Stimulated activated CD4-positive, alpha-beta T cell treated with anti-CD3 and anti-CD28 coated beads, TNF-alpha, amount 100 ng/mL, for 4 hours (primary cell): ENCODE results near the gene ZNF488.

ENCODE experiments used
- DNase-seq, 3 experiments: peaks; one replicate each; pipeline ENCODE4 v3.0.0-alpha.2; 2020; ENCODE audit warnings: low read depth in 3 of 3

The ZNF488 gene

DNA sequence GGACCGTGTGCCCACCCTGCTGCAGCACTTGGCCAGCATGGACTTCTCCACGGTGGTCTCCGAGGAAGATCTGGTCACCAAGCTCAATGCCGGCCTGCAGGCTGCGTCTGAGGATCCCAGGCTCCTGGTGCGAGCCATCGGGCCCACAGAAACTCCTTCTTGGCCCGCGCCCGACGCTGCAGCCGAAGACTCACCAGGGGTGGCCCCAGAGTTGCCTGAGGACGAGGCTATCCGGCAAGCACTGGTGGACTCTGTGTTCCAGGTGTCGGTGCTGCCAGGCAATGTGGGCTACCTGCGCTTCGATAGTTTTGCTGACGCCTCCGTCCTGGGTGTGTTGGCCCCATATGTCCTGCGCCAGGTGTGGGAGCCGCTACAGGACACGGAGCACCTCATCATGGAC is 34.6 kb downstream of the ZNF488 start:
- no peak for DNase-seq

DNA sequence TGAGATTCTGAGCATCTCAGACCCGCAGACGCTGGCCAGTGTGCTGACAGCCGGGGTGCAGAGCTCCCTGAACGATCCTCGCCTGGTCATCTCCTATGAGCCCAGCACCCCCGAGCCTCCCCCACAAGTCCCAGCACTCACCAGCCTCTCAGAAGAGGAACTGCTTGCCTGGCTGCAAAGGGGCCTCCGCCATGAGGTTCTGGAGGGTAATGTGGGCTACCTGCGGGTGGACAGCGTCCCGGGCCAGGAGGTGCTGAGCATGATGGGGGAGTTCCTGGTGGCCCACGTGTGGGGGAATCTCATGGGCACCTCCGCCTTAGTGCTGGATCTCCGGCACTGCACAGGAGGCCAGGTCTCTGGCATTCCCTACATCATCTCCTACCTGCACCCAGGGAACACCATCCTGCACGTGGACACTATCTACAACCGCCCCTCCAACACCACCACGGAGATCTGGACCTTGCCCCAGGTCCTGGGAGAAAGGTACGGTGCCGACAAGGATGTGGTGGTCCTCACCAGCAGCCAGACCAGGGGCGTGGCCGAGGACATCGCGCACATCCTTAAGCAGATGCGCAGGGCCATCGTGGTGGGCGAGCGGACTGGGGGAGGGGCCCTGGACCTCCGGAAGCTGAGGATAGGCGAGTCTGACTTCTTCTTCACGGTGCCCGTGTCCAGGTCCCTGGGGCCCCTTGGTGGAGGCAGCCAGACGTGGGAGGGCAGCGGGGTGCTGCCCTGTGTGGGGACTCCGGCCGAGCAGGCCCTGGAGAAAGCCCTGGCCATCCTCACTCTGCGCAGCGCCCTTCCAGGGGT is 35.2 kb downstream of the ZNF488 start:
- DNase-seq: no peak

DNA sequence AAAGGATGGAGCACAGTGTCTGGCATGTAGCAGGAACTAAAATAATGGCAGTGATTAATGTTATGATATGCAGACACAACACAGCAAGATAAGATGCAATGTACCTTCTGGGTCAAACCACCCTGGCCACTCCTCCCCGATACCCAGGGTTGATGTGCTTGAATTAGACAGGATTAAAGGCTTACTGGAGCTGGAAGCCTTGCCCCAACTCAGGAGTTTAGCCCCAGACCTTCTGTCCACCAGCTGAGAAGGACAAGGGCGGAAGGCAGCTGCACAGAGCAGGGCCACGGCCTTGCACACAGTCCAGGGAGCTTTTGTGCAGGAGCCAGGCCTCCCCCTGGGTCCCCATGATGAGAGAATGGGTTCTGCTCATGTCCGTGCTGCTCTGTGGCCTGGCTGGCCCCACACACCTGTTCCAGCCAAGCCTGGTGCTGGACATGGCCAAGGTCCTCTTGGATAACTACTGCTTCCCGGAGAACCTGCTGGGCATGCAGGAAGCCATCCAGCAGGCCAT is 35.9 kb downstream of the ZNF488 start, which contains the start of gene RBP3:
RBP3 (plus strand) TSS at position 226 of the 514 bp plus-strand sequence; CDS start at position 348, 122 bp downstream.
- no peak for DNase-seq

DNA sequence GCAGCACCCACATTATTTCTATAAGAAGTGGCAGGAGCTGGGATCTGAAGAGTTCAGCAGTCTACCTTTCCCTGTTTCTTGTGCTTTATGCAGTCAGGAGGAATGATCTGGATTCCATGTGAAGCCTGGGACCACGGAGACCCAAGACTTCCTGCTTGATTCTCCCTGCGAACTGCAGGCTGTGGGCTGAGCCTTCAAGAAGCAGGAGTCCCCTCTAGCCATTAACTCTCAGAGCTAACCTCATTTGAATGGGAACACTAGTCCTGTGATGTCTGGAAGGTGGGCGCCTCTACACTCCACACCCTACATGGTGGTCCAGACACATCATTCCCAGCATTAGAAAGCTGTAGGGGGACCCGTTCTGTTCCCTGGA is 36.8 kb downstream of the ZNF488 start:
- DNase-seq: no peak

DNA sequence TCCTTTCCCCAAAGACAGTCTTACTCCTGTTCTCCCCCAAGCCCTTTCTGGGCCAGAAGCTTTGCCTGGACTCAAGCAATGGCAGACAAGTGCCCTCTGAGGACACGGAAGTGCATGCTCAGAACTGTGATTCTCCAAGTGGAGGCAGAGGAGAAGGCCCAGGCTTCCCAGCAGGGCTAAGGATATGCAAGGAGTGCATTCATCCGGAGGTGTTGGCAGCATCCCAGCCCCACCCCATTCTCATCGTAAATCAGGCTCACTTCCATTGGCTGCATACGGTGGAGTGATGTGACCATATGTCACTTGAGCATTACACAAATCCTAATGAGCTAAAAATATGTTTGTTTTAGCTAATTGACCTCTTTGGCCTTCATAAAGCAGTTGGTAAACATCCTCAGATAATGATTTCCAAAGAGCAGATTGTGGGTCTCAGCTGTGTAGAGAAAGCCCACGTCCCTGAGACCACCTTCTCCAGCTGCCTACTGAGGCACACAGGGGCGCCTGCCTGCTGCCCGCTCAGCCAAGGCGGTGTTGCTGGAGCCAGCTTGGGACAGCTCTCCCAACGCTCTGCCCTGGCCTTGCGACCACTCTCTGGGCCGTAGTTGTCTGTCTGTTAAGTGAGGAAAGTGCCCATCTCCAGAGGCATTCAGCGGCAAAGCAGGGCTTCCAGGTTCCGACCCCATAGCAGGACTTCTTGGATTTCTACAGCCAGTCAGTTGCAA is 37.4 kb downstream of the ZNF488 start:
- no peak for DNase-seq

DNA sequence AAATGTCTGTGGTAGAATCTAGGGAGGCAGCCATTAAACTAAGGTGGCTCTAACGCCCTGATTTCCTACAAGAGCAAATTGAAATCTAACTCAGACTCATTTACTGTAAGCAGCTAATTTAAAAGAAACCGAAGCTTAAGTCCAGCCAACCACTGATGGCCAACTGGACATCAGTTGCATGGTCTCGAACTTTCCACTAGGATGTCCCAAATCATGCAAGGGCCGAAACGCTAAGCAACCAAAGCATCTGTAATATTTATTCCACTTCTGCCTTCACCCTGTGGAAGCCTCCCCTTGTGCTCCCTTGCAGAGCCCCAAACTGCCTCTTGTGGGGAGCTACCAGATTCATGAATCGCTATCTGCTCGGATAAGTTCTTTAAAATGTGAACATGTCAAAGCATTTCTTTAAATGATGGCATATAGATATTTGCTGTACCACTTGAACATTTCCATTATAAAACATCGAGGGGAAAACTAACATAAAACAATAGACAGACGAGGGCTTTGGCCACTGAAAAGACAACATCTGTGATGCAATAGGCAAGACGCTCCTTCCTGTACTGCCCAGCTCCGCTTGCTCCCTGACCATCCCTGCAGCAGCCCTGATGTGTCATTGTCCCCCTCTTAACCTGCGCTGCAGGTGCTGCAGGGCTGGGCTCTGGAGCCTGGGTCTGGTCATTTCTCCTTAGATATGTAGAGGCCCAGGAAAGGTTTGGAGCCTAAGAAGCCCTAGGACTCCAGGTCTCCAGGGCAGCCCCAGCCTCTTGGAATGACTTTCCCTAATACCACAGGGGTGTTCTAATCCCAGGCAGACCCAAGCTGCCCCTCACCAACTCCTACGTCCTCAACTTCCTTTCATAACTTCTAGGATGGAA is 38.9 kb downstream of the ZNF488 start:
- DNase-seq: no peak

DNA sequence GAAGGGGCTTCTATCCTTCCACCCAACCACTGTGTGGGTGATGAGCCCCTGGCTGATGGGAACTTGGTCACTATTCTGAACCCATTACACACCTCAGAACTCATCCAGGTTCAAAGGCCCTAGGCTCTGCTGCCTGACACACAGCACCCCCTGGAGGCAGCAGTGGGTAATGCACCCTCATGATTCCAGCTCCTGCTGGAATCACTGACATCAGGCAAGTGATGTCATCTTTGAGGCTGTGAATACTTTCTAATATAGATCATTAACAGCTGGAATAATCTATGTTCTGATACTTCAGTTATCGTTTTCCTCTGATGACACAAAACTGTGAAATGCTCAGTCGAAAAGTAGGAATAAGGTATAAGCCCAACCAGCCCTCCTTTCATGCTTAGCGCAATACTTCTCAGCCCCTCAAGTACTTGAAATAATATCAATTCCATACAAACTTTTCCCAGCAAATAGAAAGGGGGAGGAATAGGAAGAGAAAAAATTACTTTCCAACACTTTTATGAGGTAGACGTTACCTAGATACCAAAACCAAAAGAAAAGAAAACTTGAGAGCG is 43.4 kb downstream of the ZNF488 start:
- DNase-seq: peak; percentile 42 to 56 (median 51)

DNA sequence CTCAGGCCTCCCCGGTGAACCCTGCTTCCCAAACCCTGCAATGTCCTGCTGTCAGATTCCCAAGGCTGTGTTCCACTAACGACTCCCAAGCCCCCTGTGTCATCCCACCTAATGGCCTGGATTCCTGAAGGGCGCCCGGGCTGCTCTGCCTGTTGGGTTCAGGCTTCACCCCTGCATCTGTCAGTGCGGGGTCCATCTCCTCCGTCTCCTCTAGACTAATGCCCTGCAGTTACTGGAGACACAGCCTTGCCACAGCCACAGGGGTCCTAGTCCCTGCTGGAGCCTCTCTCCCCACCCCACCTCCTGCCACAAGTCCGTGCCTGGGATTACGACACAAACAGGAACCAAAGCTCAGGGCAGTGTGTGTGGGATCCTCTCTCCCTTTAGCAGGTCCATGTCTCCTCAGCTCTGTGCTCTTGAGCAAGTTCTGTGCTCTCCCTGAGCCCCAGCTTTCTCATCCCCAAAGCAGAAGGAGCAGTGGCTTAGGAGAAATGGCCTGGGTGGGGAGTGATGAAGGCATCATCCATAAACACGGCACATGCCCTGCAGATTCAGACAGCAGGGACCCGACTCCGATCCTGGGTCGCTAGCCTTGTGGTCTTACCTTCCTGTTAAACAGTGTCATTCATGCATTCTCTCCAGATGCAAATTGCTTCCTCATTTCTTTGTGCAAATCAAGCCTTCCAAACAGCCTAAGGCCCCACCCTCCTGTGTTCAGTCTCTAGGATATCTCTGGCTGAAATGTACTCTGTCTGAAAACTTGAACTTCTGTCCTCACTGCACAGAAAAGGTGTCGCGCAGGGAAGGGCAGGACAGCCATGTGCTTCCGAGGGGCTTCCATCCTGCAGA is 44.1 kb downstream of the ZNF488 start:
- no peak for DNase-seq

DNA sequence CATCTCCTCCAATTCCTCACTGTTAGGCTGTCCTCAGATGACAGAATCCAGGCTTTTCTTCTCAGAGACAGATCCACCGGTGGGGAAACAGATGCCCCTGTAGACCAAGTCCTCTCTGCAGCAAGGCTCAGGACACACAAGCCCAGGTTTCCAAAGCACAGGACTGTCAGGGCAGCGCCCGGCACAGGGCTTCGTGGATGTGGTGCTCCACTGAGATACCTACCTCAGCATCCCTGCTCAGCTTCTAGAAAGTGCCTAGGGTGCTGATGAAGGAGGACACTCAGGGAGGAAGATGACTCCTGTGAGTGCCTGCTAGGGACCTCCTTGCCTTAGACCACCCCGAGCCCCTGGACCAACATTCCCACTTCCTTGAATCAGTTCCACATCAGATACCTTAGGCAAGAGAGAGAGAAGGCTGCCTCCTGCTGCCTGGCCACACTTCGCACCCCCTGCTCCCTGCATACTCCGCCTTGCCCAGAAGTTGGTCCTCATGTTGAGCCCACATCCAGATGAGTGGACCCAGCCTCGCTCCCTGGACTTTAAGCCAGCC is 44.8 kb downstream of the ZNF488 start:
- no peak for DNase-seq

DNA sequence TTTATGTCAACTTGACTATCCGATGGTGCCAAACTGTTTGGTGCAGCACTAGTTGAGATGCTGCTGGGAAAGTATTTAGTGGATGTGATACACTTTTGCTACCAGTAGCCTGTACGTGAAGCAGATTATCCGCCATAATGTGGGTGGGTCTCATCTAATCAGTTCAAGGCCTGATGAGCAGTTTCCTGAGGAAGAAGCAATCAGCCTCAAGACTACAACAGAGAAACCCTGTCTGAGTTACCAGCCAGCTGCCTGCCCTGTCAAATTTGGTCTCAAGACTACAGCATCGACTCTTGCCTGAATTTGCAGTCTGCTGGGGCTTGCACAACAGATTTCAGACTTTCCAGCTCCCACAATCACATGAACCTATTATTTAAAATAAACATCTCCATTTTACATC is 46.8 kb downstream of the ZNF488 start:
- no peak for DNase-seq

DNA sequence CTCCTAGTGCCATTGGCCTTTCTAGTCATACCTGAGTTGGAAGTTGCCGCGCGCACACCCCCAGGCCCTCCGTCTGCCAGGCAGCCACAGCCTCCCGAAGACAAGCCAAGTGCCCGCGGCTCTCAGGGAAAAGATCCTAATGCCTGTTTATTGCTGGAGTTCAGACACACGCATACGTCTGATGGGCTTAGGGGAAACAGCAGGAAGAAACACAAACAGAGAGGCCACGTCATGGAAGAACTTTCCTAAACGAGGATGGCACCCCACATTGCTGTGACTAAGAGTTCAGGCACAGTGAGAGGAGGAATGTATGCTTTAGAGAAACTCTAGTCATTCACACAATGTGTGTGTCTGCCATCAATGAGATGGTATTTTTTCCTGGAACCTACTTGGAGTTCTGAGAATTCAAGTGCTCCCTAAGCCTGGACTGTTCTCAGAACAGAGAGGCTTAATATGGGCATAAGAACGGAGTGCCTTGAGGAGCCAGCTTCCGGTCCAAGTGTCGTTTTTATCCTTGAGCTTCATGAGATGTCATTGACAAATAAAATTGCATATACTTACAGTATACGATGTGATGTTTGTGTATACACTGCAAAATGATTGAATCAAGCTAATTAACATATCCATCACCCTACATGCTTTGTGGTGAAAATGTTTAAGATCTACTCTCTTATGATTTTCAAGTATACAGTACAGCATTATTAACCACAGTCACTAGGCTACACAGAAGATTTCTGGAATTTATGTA is 47.5 kb downstream of the ZNF488 start:
- no peak for DNase-seq

DNA sequence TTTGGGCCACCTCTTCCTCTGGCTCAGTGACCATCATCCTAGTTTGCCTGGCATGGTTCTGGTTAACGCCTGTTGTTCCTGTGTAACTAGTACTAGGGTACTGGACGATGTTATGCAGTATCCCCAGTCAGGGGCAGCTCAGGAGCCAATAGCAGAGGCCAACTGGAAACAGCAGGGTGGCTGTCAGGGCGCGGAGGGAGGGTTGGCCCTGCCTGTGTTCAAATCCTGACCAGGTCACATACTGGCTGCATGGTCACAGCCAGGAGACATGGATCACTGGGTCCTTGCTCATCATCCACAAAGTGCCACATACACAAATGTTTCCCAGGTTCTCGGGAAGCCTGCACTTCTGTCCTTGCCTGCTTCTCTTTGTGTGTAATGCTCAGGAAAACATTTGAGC is 48.2 kb downstream of the ZNF488 start:
- no peak for DNase-seq

DNA sequence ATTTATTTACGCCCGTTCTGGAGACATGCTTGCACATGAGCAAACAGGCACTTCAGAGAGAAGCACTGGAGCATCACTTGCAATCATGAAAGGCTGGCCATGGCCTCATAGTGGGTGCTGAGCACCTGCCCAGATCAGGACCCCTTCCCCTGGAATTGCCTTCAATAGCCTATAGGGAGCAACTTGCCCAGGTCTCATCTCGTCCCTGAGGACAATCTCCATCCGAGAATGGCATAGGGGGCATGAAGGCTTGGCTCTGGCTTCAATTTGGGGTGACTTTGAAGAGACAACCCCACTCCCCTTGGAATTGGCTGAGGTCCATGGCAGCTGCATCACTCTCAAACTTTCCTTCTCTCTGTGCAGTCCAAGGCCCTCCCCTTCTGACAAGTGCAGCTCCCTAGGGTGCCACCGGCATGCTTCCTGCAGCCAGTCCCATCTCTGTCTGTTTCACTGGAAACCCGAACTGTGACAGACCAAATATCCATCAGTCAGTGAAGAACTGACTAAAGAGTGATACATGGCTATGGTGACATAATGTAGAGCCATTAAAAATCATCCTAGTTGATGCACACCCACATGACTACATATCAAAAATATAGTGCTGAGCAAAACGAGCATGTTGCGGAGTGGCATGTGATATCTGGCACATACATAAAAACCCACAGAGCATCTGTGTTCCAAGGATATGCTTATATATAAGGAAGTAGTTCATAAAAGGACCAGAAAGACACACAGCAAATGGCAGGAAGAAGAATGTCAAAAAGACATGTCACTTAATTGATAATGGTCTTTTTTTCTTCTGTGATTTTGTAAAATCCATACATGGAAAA is 49.4 kb downstream of the ZNF488 start:
- DNase-seq: no peak

DNA sequence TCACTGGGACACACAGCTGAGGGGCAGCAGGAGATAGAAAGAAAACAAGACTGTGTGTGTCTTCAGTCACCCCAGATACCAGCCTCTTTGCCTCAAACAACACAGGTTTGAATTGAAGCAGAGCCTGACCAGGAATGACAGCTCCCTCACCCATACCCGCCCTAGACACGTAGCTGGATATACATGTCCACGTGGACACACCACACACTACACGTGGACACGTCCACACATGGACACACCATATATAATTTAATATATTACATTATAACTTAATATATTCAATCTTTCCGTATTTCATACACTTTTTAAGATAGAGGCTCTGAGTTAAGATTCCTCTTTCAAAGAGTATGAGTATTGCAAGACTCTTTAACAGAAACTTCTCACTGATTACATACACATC is 50.6 kb downstream of the ZNF488 start:
- DNase-seq: no peak

DNA sequence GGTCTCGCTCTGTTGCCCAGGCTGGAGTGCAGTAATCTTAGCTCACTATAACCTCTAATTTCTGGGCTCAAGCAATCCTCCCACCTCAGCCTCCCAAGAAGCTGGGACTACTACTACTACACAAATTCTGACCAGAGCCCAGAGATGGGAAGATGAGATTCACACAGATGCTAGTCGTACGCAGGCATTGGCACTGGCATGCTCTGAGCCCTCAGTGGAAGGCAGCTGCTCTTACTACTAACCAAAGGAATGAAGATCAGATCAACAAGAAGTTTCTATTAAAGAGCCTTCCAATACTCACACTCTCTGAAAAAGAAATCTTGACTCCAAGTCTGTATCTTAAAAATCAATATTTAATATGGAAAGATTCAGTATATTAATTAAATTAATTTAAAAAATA is 51.1 kb downstream of the ZNF488 start:
- no peak for DNase-seq

DNA sequence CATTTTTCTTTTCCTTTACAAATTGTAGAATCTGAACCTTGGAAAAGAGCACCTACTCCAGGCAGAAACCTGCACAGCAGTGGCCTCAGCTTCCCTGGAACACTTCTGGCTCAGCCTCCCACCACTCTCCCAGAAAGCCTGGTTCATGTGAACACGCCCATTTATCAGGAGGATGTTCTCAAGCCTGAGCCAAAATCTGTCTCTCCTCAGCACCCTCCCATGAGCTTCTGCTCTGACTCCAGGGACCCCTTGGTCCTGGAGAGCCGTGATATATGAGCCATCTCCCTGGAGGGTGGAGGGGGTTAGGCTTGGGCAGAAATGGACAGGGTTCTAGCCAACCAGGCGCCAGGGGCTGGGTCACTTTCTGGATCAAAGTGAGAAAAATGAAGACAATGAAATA is 51.7 kb downstream of the ZNF488 start:
- no peak for DNase-seq

DNA sequence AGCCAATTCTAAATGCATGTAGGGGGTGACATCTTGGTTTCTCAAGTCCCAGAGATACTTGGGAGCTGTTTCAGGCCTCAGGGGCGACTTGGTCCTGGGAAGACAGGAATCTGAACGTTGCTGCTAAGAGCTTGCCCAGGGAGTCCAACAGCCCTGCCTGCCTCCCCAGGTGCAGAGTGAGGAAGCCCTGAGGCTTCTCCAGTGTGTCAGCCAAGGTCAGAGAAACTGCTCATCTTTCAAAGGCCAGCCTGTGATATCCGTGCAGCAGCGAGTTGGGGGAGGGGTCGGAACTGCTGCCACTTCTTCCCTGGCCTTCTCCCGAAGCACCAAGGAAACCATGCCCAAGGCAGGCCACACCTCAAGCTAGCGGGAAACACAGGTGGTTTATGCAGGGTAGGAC is 52.1 kb downstream of the ZNF488 start:
- DNase-seq: no peak

DNA sequence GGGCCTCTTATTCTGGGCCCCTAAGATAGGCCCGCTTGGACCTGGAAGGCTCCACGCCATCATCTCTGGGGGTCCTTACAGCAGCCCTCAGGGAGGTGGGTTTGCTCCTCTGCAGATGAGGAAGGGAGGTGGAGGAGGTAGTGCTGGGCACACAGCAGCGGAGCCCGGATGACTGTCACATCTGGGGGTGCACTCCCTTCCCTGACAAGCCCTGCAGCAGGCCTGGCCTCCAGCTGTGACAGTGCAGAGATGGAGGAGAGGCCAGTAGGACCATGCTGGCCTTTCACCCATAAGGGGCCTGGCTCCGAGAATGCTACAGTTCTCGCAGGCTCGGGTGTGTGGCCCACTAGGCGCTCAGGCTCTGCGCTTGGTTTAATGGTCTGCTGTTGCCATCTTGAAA is 52.6 kb downstream of the ZNF488 start:
- no peak for DNase-seq

DNA sequence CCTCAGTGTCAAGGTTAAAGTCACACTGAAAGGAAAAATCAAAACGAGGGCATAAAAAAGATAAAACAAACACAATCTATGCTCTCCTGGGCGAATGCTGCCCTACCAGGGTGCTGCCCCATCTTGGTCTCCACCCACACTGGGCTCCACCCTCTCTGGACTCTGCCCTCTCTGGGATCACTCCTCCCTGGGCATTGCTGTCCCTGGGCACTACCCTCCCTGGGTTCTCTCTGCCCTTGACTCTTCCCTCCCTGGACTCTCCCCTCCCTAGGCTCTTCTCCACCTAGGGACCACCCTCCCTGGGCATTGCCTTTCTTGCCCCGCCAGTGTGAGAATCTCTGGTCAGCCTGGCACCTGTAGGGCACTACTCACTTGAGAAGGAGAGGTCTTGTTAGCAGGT is 53.3 kb downstream of the ZNF488 start:
- no peak for DNase-seq
